OCI-LY1 (cell line): ENCODE results near the gene PPP2R5C.
A peak's percentile ranks its signal among the peaks of the same experiment; 100 is the strongest.

Source experiments
- H2AFZ ChIP-seq: fragments of 200-600 bp; sonication (generic), shearing (Covaris generic); 2 replicates; pipeline ENCODE4 v1.6.0; 2014; ENCODE audit warnings: antibody characterized with exemption, mild to moderate bottlenecking, low read length
- H3F3A ChIP-seq: fragments of 200-600 bp; sonication (generic), shearing (Covaris generic); 2 replicates; pipeline ENCODE4 v1.6.0; 2014; ENCODE audit warnings: mild to moderate bottlenecking, antibody characterized with exemption, low read length, moderate library complexity; ENCODE audit not compliant: insufficient read depth
- H3K27ac ChIP-seq: fragments of 200-600 bp; sonication (generic); 2 replicates; pipeline ENCODE4 v1.5.1; 2014; ENCODE audit warnings: low read length, mixed run types, mild to moderate bottlenecking, low read depth; ENCODE audit not compliant: poor library complexity, severe bottlenecking
- H3K27me3 ChIP-seq: fragments of 200-600 bp; sonication (generic); 2 replicates; pipeline ENCODE4 v1.6.0; 2014; ENCODE audit warnings: antibody characterized with exemption, mild to moderate bottlenecking, low read length, moderate library complexity; ENCODE audit not compliant: insufficient read depth
- H3K36me3 ChIP-seq: fragments of 200-600 bp; sonication (generic); 2 replicates; pipeline ENCODE4 v1.6.1; 2014; ENCODE audit warnings: mild to moderate bottlenecking, antibody characterized with exemption, low read length, moderate library complexity, mixed read lengths; ENCODE audit not compliant: insufficient read depth
- H3K4me1 ChIP-seq: fragments of 200-600 bp; sonication (generic); 2 replicates; pipeline ENCODE4 v1.5.1; 2014; ENCODE audit warnings: mild to moderate bottlenecking, low read length, moderate library complexity; ENCODE audit not compliant: insufficient read depth, severe bottlenecking
- H3K4me2 ChIP-seq: fragments of 200-600 bp; sonication (generic), shearing (Covaris generic); 2 replicates; pipeline ENCODE4 v1.6.1; 2014; ENCODE audit warnings: low read length
- H3K4me3 ChIP-seq: fragments of 200-600 bp; sonication (generic); 2 replicates; pipeline ENCODE4 v1.5.1; 2014; ENCODE audit warnings: low read length, low read depth, mild to moderate bottlenecking, mixed read lengths; ENCODE audit not compliant: poor library complexity, severe bottlenecking
- H3K79me2 ChIP-seq: fragments of 200-600 bp; shearing (Covaris generic); 2 replicates; pipeline ENCODE4 v1.6.1; 2016; ENCODE audit warnings: mixed run types, low read length, mixed read lengths; ENCODE audit not compliant: insufficient read depth
- H3K9ac ChIP-seq: fragments of 200-600 bp; sonication (generic), shearing (Covaris generic); 2 replicates; pipeline ENCODE4 v1.6.1; 2014; ENCODE audit warnings: mild to moderate bottlenecking, low read length, mixed read lengths
- H3K9me2 ChIP-seq: fragments of 200-600 bp; sonication (generic), shearing (Covaris generic); 2 replicates; pipeline ENCODE4 v1.6.1; 2014; ENCODE audit warnings: low read depth, mild to moderate bottlenecking, low read length, mixed read lengths
- H3K9me3 ChIP-seq: fragments of 200-600 bp; shearing (Covaris generic); 2 replicates; pipeline ENCODE4 v1.6.1; 2014; ENCODE audit warnings: low read length, mixed read lengths
- H4K20me1 ChIP-seq: fragments of 200-600 bp; sonication (generic), shearing (Covaris generic); 2 replicates; pipeline ENCODE4 v1.6.0; 2016; ENCODE audit warnings: mild to moderate bottlenecking, low read length; ENCODE audit not compliant: insufficient read depth
- CTCF ChIP-seq: fragments of 200-600 bp; sonication (generic), shearing (Covaris generic); IDR thresholded peaks from 2 replicates; pipeline ENCODE4 v1.5.1; 2017; ENCODE audit warnings: mild to moderate bottlenecking, antibody characterized with exemption, low read length, moderate library complexity, mixed read lengths
- EZH2 ChIP-seq: fragments of 200-600 bp; sonication (generic), shearing (Covaris generic); IDR thresholded peaks from 2 replicates; pipeline ENCODE4 v1.8.0; 2017; ENCODE audit warnings: borderline replicate concordance, mixed run types, mild to moderate bottlenecking, antibody characterized with exemption, low read length, moderate library complexity, mixed read lengths

PPP2R5C gene

GRCh38 chr14:101808020-101808641, 46.6 kb downstream of the PPP2R5C start:
- H3K4me2 ChIP-seq, result peak overlapping the region; percentile 69
- no peaks in the 10 kb centered on the region for H3K9me2 ChIP-seq
- TF ChIP-seq CTCF, result peak; percentile 34; the same call in 1 of the 2 replicates
- no peak for TF ChIP-seq EZH2
- H3K4me1 ChIP-seq, result peaks cover 48% of the 10 kb centered on the region
- peak overlapping the region; percentile 38 for H3K4me3 ChIP-seq
- H3K79me2 ChIP-seq, result peaks cover 29% of the 10 kb centered on the region
- H3K36me3 ChIP-seq, result no peaks in the 10 kb centered on the region
- H3F3A ChIP-seq, result no peaks in the 10 kb centered on the region
- peak overlapping the region; percentile 88 for H3K9ac ChIP-seq
- H3K9me3 ChIP-seq, result no peaks in the 10 kb centered on the region
- H2AFZ ChIP-seq, result no peak overlapping the region
- peak overlapping the region; percentile 97 for H3K27ac ChIP-seq
- H3K27me3 ChIP-seq, result no peaks in the 10 kb centered on the region
- H4K20me1 ChIP-seq, result no peaks in the 10 kb centered on the region

- H2AFZ ChIP-seq, result no peak overlapping the region
- H3K9ac ChIP-seq, result peak overlapping the region; percentile 88
- H3K79me2 ChIP-seq, result peaks cover 38% of the 10 kb centered on the region
- no peaks in the 10 kb centered on the region for H3K9me2 ChIP-seq
- peak overlapping the region; percentile 97 for H3K27ac ChIP-seq
- H4K20me1 ChIP-seq, result no peaks in the 10 kb centered on the region
- peak overlapping the region; percentile 69 for H3K4me2 ChIP-seq
- H3K4me3 ChIP-seq, result peak overlapping the region; percentile 69
- TF ChIP-seq EZH2, result no peak
- no peak for TF ChIP-seq CTCF
- H3K4me1 ChIP-seq, result peaks cover 57% of the 10 kb centered on the region
- no peaks in the 10 kb centered on the region for H3K27me3 ChIP-seq
- no peaks in the 10 kb centered on the region for H3K9me3 ChIP-seq
- peaks cover 2% of the 10 kb centered on the region for H3K36me3 ChIP-seq
- no peaks in the 10 kb centered on the region for H3F3A ChIP-seq
These were observed 47.6 kb downstream of the PPP2R5C start for GRCh38 chr14:101808894-101809670.

- Histone ChIP-seq H3K27me3 (no peaks in the 10 kb centered on the region), H3K9me3 (no peaks in the 10 kb centered on the region), H3K4me3 (peak overlapping the region; percentile 69), H3K79me2 (peaks cover 46% of the 10 kb centered on the region), H3K9ac (peak overlapping the region; percentile 88), H3K4me1 (peaks cover 66% of the 10 kb centered on the region), H3F3A (no peaks in the 10 kb centered on the region), H4K20me1 (no peaks in the 10 kb centered on the region), H2AFZ (no peak overlapping the region), H3K36me3 (peaks cover 10% of the 10 kb centered on the region), H3K9me2 (no peaks in the 10 kb centered on the region), H3K4me2 (peak overlapping the region; percentile 69), H3K27ac (peak overlapping the region; percentile 97)
- TF ChIP-seq CTCF, result no peak
- TF ChIP-seq EZH2, result no peak
These were observed 48.4 kb downstream of the PPP2R5C start for GRCh38 chr14:101809671-101810514.
